Osteoblast (primary cell): ENCODE measurements around the gene MAPK12. TPM values are rescaled to one million over a fixed set of nuclear protein-coding genes. Genes with fewer than 3 reads are reported as not detected.

Experiments used
- DNase-seq: peaks from one replicate; pipeline ENCODE4 v3.0.0; 2011; ENCODE audit warnings: low spot score, mixed read lengths; ENCODE audit not compliant: insufficient read length; ENCODE audit errors: missing footprints
- H2AFZ ChIP-seq: 2 replicates; pipeline ENCODE4 v1.6.0; 2011; ENCODE audit warnings: mild to moderate bottlenecking, low read length
- H3K27ac ChIP-seq: 2 replicates; pipeline ENCODE4 v1.5.1; 2011; ENCODE audit warnings: mild to moderate bottlenecking, low read depth, low read length, moderate library complexity
- H3K27me3 ChIP-seq: 2 replicates; pipeline ENCODE4 v1.6.0; 2012; ENCODE audit warnings: mild to moderate bottlenecking, control low read depth, inconsistent platforms, low read length, moderate library complexity; ENCODE audit not compliant: insufficient read depth
- H3K36me3 ChIP-seq: 2 replicates; pipeline ENCODE4 v1.5.1; 2011; ENCODE audit warnings: mild to moderate bottlenecking, low read length, control low read depth, moderate library complexity; ENCODE audit not compliant: insufficient read depth
- H3K4me1 ChIP-seq: 2 replicates; pipeline ENCODE4 v1.5.1; 2011; ENCODE audit warnings: mild to moderate bottlenecking, low read length, control low read depth, moderate library complexity; ENCODE audit not compliant: insufficient read depth
- H3K4me2 ChIP-seq: 2 replicates; pipeline ENCODE4 v1.6.0; 2011; ENCODE audit warnings: mild to moderate bottlenecking, low read length; ENCODE audit not compliant: insufficient read depth
- H3K4me3 ChIP-seq: fragments of 200-600 bp; sonication (generic); 3 replicates; pipeline ENCODE4 v1.5.1; 2012; ENCODE audit warnings: mild to moderate bottlenecking, low read length, inconsistent platforms; ENCODE audit not compliant: insufficient read depth
- H3K79me2 ChIP-seq: 2 replicates; pipeline ENCODE4 v1.6.0; 2012; ENCODE audit warnings: mild to moderate bottlenecking, low read length, control low read depth, inconsistent platforms; ENCODE audit not compliant: insufficient read depth
- H3K9me3 ChIP-seq: 2 replicates; pipeline ENCODE4 v1.5.1; 2011; ENCODE audit warnings: low read depth, low read length, control low read depth
- H4K20me1 ChIP-seq: 2 replicates; pipeline ENCODE4 v1.6.0; 2012; ENCODE audit warnings: mild to moderate bottlenecking, low read length, control low read depth; ENCODE audit not compliant: insufficient read depth
- CTCF ChIP-seq: IDR thresholded peaks from 2 replicates; pipeline ENCODE4 v1.5.1; 2011; ENCODE audit warnings: mild to moderate bottlenecking, low read depth, low read length, moderate library complexity; ENCODE audit errors: extremely low read depth
- total RNA-seq: library from RNA; depleted of rRNA; stranded (reverse); fragments of >200 nt; gene quantifications from 2 replicates; pipeline ENCODE4 v1.2.3, GENCODE V29; 2012

The MAPK12 gene
- total RNA-seq, 1 donor: 34.0 TPM

GRCh38 chr22:50264946-50265669 is 3.6 kb upstream of the MAPK12 start:
- no peak overlapping the region for H2AFZ ChIP-seq
- no peak overlapping the region for H3K4me2 ChIP-seq
- no peak for DNase-seq
- no peaks in the 10 kb centered on the region for H3K9me3 ChIP-seq
- peaks cover 4% of the 10 kb centered on the region for H3K79me2 ChIP-seq
- no peak overlapping the region for H3K27ac ChIP-seq
- H4K20me1 ChIP-seq: peaks cover 3% of the 10 kb centered on the region
- no peaks in the 10 kb centered on the region for H3K36me3 ChIP-seq
- no peak overlapping the region for H3K4me3 ChIP-seq
- no peaks in the 10 kb centered on the region for H3K27me3 ChIP-seq
- TF ChIP-seq CTCF: no peak
- H3K4me1 ChIP-seq: peaks cover 8% of the 10 kb centered on the region

- H3K27ac ChIP-seq: no peak overlapping the region
- no peak overlapping the region for H3K4me2 ChIP-seq
- H3K36me3 ChIP-seq: no peaks in the 10 kb centered on the region
- H3K4me3 ChIP-seq: no peak overlapping the region
- H3K79me2 ChIP-seq: peaks cover 7% of the 10 kb centered on the region
- H3K27me3 ChIP-seq: no peaks in the 10 kb centered on the region
- no peaks in the 10 kb centered on the region for H3K9me3 ChIP-seq
- DNase-seq: no peak
- peaks cover 9% of the 10 kb centered on the region for H3K4me1 ChIP-seq
- peaks cover 3% of the 10 kb centered on the region for H4K20me1 ChIP-seq
- no peak for TF ChIP-seq CTCF
- H2AFZ ChIP-seq: no peak overlapping the region
Observed at GRCh38 chr22:50264104-50264745, 2.7 kb upstream of the MAPK12 start.

GRCh38 chr22:50262973-50263617 is 1.6 kb upstream of the MAPK12 start:
- no peak for TF ChIP-seq CTCF
- Histone ChIP-seq H2AFZ (no peak overlapping the region), H4K20me1 (peaks cover 2% of the 10 kb centered on the region)

GRCh38 chr22:50262460-50262911 is 1.0 kb upstream of the MAPK12 start:
- Histone ChIP-seq H2AFZ (no peak overlapping the region), H3K79me2 (peaks cover 15% of the 10 kb centered on the region), H3K27ac (no peak overlapping the region), H3K4me3 (no peak overlapping the region), H3K9me3 (no peaks in the 10 kb centered on the region), H3K4me2 (no peak overlapping the region), H3K36me3 (no peaks in the 10 kb centered on the region), H3K4me1 (peaks cover 9% of the 10 kb centered on the region), H3K27me3 (no peaks in the 10 kb centered on the region), H4K20me1 (no peaks in the 10 kb centered on the region)
- no peak for DNase-seq
- TF ChIP-seq CTCF: no peak

More at GRCh38 chr22:50262973-50263617, 1.6 kb upstream of the MAPK12 start:
- Histone ChIP-seq H3K4me2 (no peak overlapping the region), H3K4me1 (peaks cover 9% of the 10 kb centered on the region), H3K79me2 (peaks cover 15% of the 10 kb centered on the region), H3K27me3 (no peaks in the 10 kb centered on the region), H3K27ac (no peak overlapping the region), H3K4me3 (no peak overlapping the region), H3K9me3 (no peaks in the 10 kb centered on the region), H3K36me3 (no peaks in the 10 kb centered on the region)
- no peak for DNase-seq
